GM20000 (cell line): ENCODE measurements around the gene ATP6V0E2.

Experiments used
- DNase-seq: peaks from one replicate; pipeline ENCODE4 v3.0.0; 2012; ENCODE audit warnings: low spot score
- CTCF ChIP-seq: IDR thresholded peaks from 2 replicates; pipeline ENCODE4 v1.5.1; 2012; ENCODE audit warnings: mild to moderate bottlenecking, control low read depth; ENCODE audit errors: extremely low read depth, missing control alignments

The ATP6V0E2 gene

DNA sequence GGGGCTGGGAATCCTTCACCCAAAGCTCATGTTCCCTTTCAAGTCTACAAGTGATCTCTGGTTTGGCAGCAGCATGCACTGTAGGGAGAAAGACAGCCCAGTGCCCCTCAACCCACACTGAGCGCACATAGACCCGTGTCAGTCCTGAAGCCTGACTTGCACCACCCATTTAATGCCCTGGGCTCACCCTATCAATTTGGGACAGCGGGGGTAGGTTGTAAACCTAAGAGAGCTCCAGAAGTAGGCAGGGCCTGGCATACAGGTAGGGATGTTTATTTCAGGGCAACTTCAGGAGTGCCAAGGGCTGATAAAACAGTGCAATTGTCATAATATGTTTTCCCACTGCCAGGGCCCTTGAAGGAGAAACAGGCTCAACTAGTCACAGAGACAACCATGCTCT lies 3.5 kb upstream of the ATP6V0E2 start:
- no peak for DNase-seq
- no peak for TF ChIP-seq CTCF

DNA sequence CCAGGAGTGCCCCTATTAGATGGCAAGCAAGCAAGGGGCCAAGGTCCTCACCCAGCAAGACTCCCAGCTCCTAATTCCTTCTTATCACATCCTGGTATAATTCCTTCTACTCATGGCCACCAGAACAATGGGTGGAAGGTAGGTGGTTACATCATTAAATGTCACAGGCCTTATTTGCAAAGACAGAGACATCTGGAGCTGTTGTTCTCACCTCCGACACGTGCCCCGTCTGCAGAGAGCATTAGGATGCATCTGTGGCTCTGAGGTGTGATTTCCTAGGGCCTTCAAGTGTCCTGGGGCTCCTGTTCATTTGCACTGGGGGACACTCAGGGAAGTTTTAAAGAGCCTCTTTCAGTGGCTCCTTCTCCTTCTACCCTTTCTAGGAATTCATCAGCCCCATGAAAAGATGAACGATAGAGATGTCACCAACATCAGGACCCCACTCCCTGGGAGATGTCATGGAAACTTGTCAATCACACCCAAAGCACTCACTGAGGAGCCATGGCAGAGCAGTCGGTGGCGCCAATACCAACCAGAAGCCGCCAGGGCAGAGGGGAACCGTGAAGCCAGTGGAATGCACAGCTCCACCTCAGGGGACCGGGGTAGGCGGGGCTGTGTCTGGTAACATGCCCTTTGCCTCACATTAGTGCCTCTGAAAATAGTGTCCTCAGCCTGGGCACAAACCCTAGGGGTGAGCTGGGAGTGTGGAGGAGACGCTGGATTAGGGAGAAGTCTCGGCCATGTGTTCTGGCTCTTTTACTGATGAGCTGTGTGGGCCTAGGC lies 2.9 kb upstream of the ATP6V0E2 start:
- no peak for DNase-seq
- TF ChIP-seq CTCF: no peak

DNA sequence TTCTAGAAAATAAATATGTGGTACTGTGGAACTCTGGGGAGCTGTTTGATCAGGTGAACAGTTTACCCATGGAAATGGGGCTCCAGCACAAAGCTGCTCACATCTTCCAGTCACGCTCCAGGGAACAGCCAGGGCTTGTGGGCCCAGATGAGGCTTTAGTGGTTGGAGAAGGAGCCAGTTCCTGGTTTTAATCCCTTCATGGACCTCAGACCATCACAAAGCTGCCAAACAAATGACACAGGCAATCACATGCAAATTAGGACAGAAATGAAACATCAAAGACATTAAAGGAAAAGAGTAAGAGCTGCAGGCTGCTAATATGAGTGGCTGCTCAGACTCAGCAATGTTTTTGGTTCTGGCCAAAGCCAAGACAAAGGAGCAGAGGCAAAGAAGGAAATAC lies 2.2 kb upstream of the ATP6V0E2 start:
- TF ChIP-seq CTCF: no peak
- no peak for DNase-seq

GRCh38 chr7:149872419-149873073 lies 1.2 kb upstream of the ATP6V0E2 start:
- DNase-seq: peak; percentile 74
- TF ChIP-seq CTCF: no peak

- DNase-seq: no peak
- TF ChIP-seq CTCF: no peak
Measured at GRCh38 chr7:149873970-149874643, 338 bp downstream of the ATP6V0E2 start.

DNA sequence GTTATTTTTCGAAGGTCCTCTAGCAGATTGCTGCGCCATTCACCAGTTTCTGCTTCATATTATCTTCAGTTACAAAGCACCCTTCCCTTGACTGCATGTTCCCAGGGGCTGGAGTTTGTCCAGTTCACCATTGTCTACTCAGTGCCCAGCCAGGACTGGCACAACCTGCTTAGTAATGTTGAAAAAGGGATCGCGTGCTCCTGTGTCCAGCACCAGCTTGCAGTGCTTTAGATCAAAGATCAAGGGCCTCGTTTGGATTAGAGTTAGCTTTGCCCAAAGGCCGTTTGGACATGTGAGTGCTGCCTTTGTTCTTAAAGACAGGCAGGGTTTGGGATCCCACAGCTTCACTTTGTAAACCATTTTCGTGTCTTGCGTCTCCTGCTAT lies 867 bp downstream of the ATP6V0E2 start:
- TF ChIP-seq CTCF: no peak
- no peak for DNase-seq

DNA sequence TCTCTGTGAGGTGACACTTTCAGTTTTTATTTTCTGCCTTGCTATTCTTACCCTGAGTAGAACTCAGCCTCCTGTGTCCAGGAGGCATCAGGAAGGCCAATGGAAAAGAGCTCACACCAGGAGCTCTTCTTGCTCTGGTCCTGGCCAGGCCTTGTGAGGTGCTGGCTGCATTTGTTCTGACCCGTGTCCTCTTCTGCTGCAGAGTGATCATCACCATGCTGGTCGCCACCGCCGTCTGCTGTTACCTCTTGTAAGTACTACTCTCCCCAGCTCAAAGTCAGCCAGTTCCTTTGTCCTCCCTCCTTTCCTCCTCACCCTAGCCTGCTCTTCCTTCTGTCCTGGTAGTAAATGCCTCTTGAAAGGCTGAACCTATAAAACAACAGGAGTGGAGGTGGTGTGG lies 1.6 kb downstream of the ATP6V0E2 start:
- DNase-seq: no peak
- TF ChIP-seq CTCF: no peak
